OCI-LY3 (cell line): ENCODE data around the gene KXD1.

ENCODE experiments used
- EZH2phosphoT487 ChIP-seq: fragments of 200-600 bp; shearing (Covaris generic); IDR thresholded peaks from 2 replicates; pipeline ENCODE4 v1.6.1; 2018; ENCODE audit warnings: antibody characterized with exemption, mixed run types, low read depth
- TF ChIP-seq, protein P1 (sequence below): fragments of 200-600, 300-600 bp; sonication (generic); IDR thresholded peaks from 2 replicates; pipeline ENCODE4 v1.5.1; 2014; ENCODE audit warnings: antibody characterized with exemption, low read length, low read depth

DNA sequence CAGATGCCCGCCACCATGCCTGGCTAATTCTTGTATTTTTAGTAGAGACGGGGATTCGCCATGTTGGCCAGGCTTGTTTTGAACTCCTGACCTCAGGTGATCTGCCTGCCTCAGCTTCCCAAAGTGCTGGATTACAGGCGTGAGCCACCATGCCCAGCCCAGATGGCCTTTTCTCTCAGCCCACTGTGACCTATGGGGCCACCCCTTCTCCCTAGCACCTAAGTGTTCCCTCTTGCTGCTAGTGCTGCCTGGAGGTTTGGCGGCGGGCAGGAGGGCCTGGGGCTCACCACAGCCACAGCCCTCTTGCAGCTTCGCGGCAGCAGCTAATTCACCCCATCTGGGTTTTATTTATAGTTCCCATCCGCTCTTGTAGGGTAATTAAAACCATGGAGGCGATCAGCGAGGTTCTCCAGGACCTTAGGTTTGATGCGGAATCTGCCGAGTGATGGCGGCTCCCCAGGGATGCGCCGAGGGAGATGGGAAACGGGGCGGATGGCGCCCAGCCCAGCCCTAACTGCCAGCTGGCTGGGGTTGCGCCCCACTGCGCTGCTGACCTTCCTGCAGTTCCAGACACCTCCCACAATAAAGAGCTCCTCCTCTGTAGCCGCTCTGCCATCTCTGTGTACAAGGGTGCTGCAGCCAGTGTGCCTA, 34.2 kb downstream of the KXD1 start:
- TF ChIP-seq, protein P1, sequence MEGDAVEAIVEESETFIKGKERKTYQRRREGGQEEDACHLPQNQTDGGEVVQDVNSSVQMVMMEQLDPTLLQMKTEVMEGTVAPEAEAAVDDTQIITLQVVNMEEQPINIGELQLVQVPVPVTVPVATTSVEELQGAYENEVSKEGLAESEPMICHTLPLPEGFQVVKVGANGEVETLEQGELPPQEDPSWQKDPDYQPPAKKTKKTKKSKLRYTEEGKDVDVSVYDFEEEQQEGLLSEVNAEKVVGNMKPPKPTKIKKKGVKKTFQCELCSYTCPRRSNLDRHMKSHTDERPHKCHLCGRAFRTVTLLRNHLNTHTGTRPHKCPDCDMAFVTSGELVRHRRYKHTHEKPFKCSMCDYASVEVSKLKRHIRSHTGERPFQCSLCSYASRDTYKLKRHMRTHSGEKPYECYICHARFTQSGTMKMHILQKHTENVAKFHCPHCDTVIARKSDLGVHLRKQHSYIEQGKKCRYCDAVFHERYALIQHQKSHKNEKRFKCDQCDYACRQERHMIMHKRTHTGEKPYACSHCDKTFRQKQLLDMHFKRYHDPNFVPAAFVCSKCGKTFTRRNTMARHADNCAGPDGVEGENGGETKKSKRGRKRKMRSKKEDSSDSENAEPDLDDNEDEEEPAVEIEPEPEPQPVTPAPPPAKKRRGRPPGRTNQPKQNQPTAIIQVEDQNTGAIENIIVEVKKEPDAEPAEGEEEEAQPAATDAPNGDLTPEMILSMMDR, result no peak
- no peak for TF ChIP-seq EZH2phosphoT487
